Inflammatory macrophage treated with lipopolysaccharide for 4 hours (primary cell): ENCODE data around the gene ERCC6.

ENCODE experiments used
- DNase-seq: peaks from one replicate; pipeline ENCODE4 v3.0.0-alpha.2; 2020

Gene ERCC6

GRCh38 chr10:49543604-49544003 lies 4.7 kb upstream of the ERCC6 start:
- DNase-seq = no peak

- DNase-seq = no peak
These were observed 3.4 kb upstream of the ERCC6 start for GRCh38 chr10:49542353-49542752.

- DNase-seq = no peak
These were observed 2.8 kb upstream of the ERCC6 start for GRCh38 chr10:49541762-49542161.

- DNase-seq = peak; percentile 39
These were observed 1.3 kb upstream of the ERCC6 start for GRCh38 chr10:49540056-49540797.

GRCh38 chr10:49539320-49539885 lies 482 bp upstream of the ERCC6 start:
- DNase-seq = peak; percentile 36

- DNase-seq = peak; percentile 86
These were observed 4.1 kb downstream of the ERCC6 start for GRCh38 chr10:49534670-49535381.

- no peak for DNase-seq
These were observed 6.5 kb downstream of the ERCC6 start for GRCh38 chr10:49532461-49532860.

- no peak for DNase-seq
These were observed 9.9 kb downstream of the ERCC6 start for GRCh38 chr10:49528977-49529506.

GRCh38 chr10:49527850-49528249 lies 11.1 kb downstream of the ERCC6 start:
- DNase-seq = no peak

GRCh38 chr10:49527061-49527460 lies 11.9 kb downstream of the ERCC6 start:
- DNase-seq = no peak

GRCh38 chr10:49526619-49527018 lies 12.3 kb downstream of the ERCC6 start:
- peak; percentile 73 for DNase-seq

- no peak for DNase-seq
These were observed 14.4 kb downstream of the ERCC6 start for GRCh38 chr10:49524496-49524895.

- no peak for DNase-seq
These were observed 15.6 kb downstream of the ERCC6 start for GRCh38 chr10:49523301-49523700.

- no peak for DNase-seq
These were observed 17.9 kb downstream of the ERCC6 start for GRCh38 chr10:49521062-49521461.

- no peak for DNase-seq
These were observed 18.7 kb downstream of the ERCC6 start for GRCh38 chr10:49520122-49520775.

GRCh38 chr10:49519717-49520116 lies 19.2 kb downstream of the ERCC6 start:
- DNase-seq = no peak

GRCh38 chr10:49518982-49519578 lies 19.8 kb downstream of the ERCC6 start:
- DNase-seq = peak; percentile 42

GRCh38 chr10:49518566-49518965 lies 20.4 kb downstream of the ERCC6 start:
- DNase-seq = no peak

GRCh38 chr10:49516216-49516970 lies 22.5 kb downstream of the ERCC6 start:
- no peak for DNase-seq

- DNase-seq = peak; percentile 43
These were observed 26.7 kb downstream of the ERCC6 start for GRCh38 chr10:49512121-49512809.

- DNase-seq = no peak
These were observed 29.1 kb downstream of the ERCC6 start for GRCh38 chr10:49509771-49510303.
